Measurements from ENCODE around the gene ID3. TPM values are rescaled to one million over a fixed set of nuclear protein-coding genes. Genes with fewer than 3 reads are reported as not detected.

ID3 gene
- total and polyA plus RNA-seq, 9 of the 15 experiments (the other 6 are each of a cell fraction or from before 2014, with no cell fraction given), result 6.8 to 59.8 (median 23.5) TPM

- H3K27ac ChIP-seq (ENCODE audit: extremely low read depth, low read depth, low read length), result no peak overlapping the region
- intact Hi-C loops (cut with micrococcal nuclease) (no loop called here), in situ Hi-C loops (cut with MboI) (no loop called here)
- H2AFZ ChIP-seq (ENCODE audit: low read depth, low read length), result no peak overlapping the region
- 93% methylated on average over 15 of the region's 15 CpGs for WGBS (ENCODE audit: insufficient coverage, low coverage, missing lambda C conversion rate)
- no peaks in the 10 kb centered on the region for H3K27me3 ChIP-seq (ENCODE audit: control insufficient read depth in 2 of 2, insufficient read depth in 2 of 2, low read length in 2 of 2)
- peaks cover 90% of the 10 kb centered on the region; the same call in 2 of the 3 replicates for H3K36me3 ChIP-seq (ENCODE audit: control insufficient read depth, insufficient read depth, low read length)
- ATAC-seq (no peak), DNase-seq (ENCODE audit: extremely low read depth in 1 of 4, low spot score in 3 of 4) (no peak), FAIRE-seq (no peak)
- H3K4me1 ChIP-seq (replicated peaks in 1 of 2; ENCODE audit: control insufficient read depth in 2 of 2, insufficient read depth in 2 of 2, low read length in 2 of 2), result peaks cover 0 to 3% of the 10 kb centered on the region in 2 experiments; a peak in 3 of 5 replicates
- H3K4me2 ChIP-seq (ENCODE audit: insufficient read depth, low read length), result no peak overlapping the region
- H3K79me2 ChIP-seq (ENCODE audit: control insufficient read depth, insufficient read depth, low read length), result no peaks in the 10 kb centered on the region
- no peaks in the 10 kb centered on the region for H3K9me3 ChIP-seq (replicated peaks; ENCODE audit: control insufficient read depth, insufficient read depth, low read depth, low read length)
- ChIA-PET CTCF (ENCODE audit: low intra/inter-chr PET ratio) (no interaction called here), POLR2A (interaction anchor here (0.6 to 1.3 kb wide), 2 partner anchors 10 to 20 kb away, joined by 3 read pairs; no protein-coding TSS in a partner anchor)
- no peaks in the 10 kb centered on the region for H4K20me1 ChIP-seq (replicated peaks; ENCODE audit: control insufficient read depth, insufficient read depth, low read length)
- no peak overlapping the region for H3K4me3 ChIP-seq
- peaks cover 4% of the 10 kb centered on the region for H3K9me1 ChIP-seq (ENCODE audit: control insufficient read depth, insufficient read depth, low read length)
- no peak overlapping the region for H3K9ac ChIP-seq (ENCODE audit: insufficient read depth in 1 of 2, low read depth in 2 of 2, low read length in 2 of 2)
- no TSS peak for BruUV-seq (replicated peaks)
- TF ChIP-seq ZFPM2 (CRISPR knock-in tag; IDR thresholded peaks at IDR 0.05) (no peak), ETS2 (tag; IDR thresholded peaks at IDR 0.05; ENCODE audit: borderline replicate concordance, poor library complexity, severe bottlenecking) (no peak), ZNF253 (CRISPR knock-in tag; conservative IDR thresholded peaks at IDR 0.05) (no peak), MAFG (tag; conservative IDR thresholded peaks at IDR 0.05) (no peak), DNMT1 (IDR thresholded peaks at IDR 0.05) (no peak), RNF2 (IDR thresholded peaks at IDR 0.05) (no peak), CTBP1 (IDR thresholded peaks at IDR 0.05; ENCODE audit: borderline replicate concordance) (no peak), ZHX1 (conservative IDR thresholded peaks at IDR 0.05; ENCODE audit: low read length) (no peak), TCFL5 (CRISPR knock-in tag; conservative IDR thresholded peaks at IDR 0.05) (no peak), MLX (CRISPR knock-in tag; conservative IDR thresholded peaks at IDR 0.05) (no peak), FOXM1 (IDR thresholded peaks at IDR 0.05; ENCODE audit: low read depth) (no peak), FOXM1 (CRISPR knock-in tag; IDR thresholded peaks at IDR 0.05; ENCODE audit: low read depth) (no peak), ZNF699 (CRISPR knock-in tag; IDR thresholded peaks at IDR 0.05; ENCODE audit: insufficient replicate concordance) (no peak), NFIC (IDR thresholded peaks at IDR 0.05) (no peak), ZNF592 (IDR thresholded peaks at IDR 0.05) (no peak), JUNB (CRISPR knock-in tag; conservative IDR thresholded peaks at IDR 0.05) (no peak)
These were observed 49.4 kb downstream of the ID3 start for GRCh38 chr1:23509896-23510295.
